Endometrial microvascular endothelial cells (primary cell): ENCODE results near the gene AMBRA1. TPM values are rescaled to one million over a fixed set of nuclear protein-coding genes. Genes with fewer than 3 reads are reported as not detected.
"Not testable (repeated sequence)": the region's sequence is repeated elsewhere in the genome, so short reads cannot be mapped to it uniquely, and the experiment has no call there.

ENCODE experiments used
- in situ Hi-C: cut with HindIII; loops from 2 replicates; pipeline ENCODE4 v1.10.0; 2017; ENCODE audit warnings: low sequenced_read_pairs, low pct_unique_long_range_greater_than_20kb; ENCODE audit errors: inconsistent ontology term
- total RNA-seq: library from RNA; depleted of rRNA; stranded (reverse); fragments of >200 nt; gene quantifications from one replicate; pipeline ENCODE4 v1.2.3, GENCODE V29; 2015; ENCODE audit errors: inconsistent ontology term

AMBRA1 gene
- total RNA-seq, 1 donor from 2014 or later = 40.6 TPM

DNA sequence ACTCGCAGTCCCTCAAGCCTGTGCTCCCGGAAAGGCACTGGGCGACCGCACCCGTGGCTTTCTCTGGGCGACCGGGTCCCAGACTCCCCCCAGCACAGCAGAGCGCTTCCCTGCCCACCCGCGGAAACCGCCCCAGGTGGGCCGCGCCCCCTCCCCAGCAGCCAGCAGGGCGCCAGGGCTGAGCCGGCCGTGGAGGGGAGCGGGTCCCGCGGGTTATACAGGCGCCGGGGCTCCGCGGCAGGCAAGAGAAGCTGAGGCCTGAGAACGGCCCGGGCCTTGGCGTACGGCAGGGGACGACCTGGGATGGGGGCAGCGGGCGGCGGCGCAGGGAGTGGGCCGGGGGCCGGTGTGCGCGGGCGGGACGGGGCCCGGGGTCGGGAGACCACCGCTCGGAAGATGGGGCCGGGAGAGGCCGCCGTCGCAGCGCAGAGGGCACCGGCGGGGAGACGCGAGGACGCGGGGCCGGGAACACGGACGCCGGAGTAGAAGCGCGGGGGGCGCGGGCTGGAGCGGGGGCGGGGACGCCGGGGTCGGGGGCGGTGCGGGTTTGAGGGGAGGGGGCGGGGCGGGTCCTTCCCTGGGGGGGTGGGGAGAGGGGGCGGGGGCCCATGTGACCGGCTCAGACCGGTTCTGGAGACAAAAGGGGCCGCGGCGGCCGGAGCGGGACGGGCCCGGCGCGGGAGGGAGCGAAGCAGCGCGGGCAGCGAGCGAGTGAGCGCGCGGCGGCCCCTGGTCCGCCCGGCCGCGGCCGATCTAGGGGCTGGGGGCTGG is 212.6 kb downstream of the AMBRA1 start, which contains the start of gene MDK:
Gene MDK (plus strand): TSS at position 622 of the 771 bp plus-strand sequence. CDS start 389 bp downstream, outside the sequence.
- in situ Hi-C loops = no loop called here

GRCh38 chr11:46380340-46381047 is 213.3 kb downstream of the AMBRA1 start:
- in situ Hi-C loops = no loop called here

- in situ Hi-C loops = not testable (repeated sequence)
Observed at GRCh38 chr11:46379482-46380293, 214.1 kb downstream of the AMBRA1 start.

DNA sequence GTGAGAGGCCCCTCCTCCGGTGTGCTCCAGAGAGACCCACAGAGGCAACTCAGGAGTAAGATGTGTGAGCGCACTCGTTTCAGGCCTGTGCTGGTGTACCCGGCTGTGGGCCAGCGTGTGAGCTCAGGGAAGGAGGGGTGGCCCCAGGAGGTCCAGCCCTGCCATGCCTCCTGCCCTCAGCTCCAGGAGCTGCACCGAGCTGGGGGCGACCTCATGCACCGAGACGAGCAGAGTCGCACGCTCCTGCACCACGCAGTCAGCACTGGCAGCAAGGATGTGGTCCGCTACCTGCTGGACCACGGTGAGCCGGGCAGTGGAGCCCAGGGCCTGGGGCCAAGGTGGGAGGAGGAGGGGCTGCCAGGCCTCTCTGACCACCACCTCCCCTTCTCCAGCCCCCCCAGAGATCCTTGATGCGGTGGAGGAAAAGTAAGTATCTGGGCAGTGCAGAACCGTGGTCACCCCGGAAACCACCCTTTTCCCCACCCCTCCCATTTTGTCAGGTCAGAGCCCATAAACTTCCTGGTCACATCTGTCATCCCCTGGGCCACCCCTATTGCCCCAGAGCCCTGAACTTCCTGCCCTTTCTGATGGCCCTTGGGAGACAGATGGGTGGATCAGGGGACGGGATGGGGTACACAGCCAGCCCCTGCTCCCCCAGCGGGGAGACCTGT is 214.9 kb downstream of the AMBRA1 start:
- in situ Hi-C loops = no loop called here

GRCh38 chr11:46378296-46378695 is 215.5 kb downstream of the AMBRA1 start:
- in situ Hi-C loops = no loop called here

DNA sequence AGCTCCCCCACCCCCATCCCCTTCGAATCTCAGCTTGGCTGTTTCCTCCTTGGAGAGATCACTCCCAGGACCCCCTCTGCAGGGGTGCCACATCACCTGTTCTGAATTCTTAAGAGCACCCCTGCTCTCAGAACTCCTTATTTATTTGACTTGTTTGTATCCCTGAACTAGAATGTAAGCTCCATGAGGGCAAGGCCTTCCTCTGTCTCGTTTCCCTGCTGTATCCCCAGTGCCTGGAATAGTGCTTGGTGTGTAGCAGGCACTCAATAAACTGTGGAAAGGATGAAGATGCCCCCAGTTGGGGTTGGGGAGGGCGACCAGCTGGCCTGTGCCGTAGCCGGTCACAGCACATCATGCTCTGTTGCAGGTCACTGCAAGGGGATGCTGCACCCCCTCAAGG is 216.0 kb downstream of the AMBRA1 start:
- in situ Hi-C loops = no loop called here

DNA sequence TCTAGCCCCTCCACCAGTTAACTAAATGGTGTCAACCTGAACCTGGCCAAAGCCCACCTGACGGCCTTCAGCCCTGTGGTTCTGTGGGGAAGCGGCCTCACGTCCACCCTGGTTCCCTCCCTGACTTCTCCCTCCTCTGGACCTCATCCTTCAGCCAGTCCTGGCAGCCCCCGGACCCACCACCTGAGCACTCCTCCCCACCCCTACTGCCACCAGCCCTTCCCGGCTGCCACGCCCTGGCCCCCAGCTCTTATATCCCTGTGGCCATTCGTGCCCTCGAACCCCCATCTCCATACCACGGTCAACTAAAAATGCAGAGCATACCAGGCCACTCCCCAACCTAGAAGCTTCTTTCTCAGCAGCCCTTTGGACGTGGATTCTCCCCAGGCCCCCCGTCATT is 216.5 kb downstream of the AMBRA1 start:
- in situ Hi-C loops = no loop called here

GRCh38 chr11:46376258-46377050 is 217.4 kb downstream of the AMBRA1 start:
- in situ Hi-C loops = no loop called here

GRCh38 chr11:46375392-46376101 is 218.3 kb downstream of the AMBRA1 start:
- in situ Hi-C loops = no loop called here

GRCh38 chr11:46374815-46375214 is 219.0 kb downstream of the AMBRA1 start:
- in situ Hi-C loops = no loop called here

- in situ Hi-C loops = no loop called here
Observed at GRCh38 chr11:46373787-46374740, 219.8 kb downstream of the AMBRA1 start.

DNA sequence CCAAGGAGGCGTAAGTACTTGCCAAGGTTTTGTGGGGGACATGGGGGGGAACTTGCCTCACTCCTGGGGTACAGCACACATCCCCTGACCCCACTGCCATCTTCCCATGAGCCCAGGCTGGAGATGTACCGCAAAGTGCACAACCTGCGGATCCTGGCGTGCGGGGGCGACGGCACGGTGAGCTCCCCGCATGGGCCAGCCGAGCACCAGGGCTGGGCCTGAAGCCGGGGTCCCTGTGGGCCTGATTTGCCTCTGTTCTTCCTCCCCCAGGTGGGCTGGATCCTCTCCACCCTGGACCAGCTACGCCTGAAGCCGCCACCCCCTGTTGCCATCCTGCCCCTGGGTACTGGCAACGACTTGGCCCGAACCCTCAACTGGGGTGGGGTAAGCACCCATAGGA is 221.3 kb downstream of the AMBRA1 start:
- in situ Hi-C loops = not testable (repeated sequence)

GRCh38 chr11:46372086-46372485 is 221.7 kb downstream of the AMBRA1 start:
- in situ Hi-C loops = no loop called here

- in situ Hi-C loops = not testable (repeated sequence)
Observed at GRCh38 chr11:46371262-46371661, 222.6 kb downstream of the AMBRA1 start.

- in situ Hi-C loops = no loop called here
Observed at GRCh38 chr11:46370253-46370652, 223.6 kb downstream of the AMBRA1 start.

- in situ Hi-C loops = no loop called here
Observed at GRCh38 chr11:46369458-46370152, 224.2 kb downstream of the AMBRA1 start.
